Neural crest cell (in vitro differentiated cells): ENCODE data around the gene CDHR2. TPM values are rescaled to one million over a fixed set of nuclear protein-coding genes. Genes with fewer than 3 reads are reported as not detected.

Experiments used
- DNase-seq: peaks from one replicate; pipeline ENCODE4 v3.0.0; 2021; ENCODE audit warnings: low read depth, mixed read lengths, low spot score
- H3K27ac Mint-ChIP-seq: one replicate; pipeline ENCODE4 v1.8.0; 2021; ENCODE audit warnings: mild to moderate bottlenecking, mixed read lengths; ENCODE audit not compliant: unreplicated experiment
- H3K27me3 Mint-ChIP-seq: 2 replicates; pipeline ENCODE4 v1.8.0; 2021; ENCODE audit warnings: low read depth, mild to moderate bottlenecking, mixed read lengths
- H3K36me3 Mint-ChIP-seq: 2 replicates; pipeline ENCODE4 v1.8.0; 2021; ENCODE audit warnings: low read depth, mild to moderate bottlenecking, mixed read lengths
- H3K4me1 Mint-ChIP-seq: 2 replicates; pipeline ENCODE4 v1.8.0; 2021; ENCODE audit warnings: mixed read lengths
- H3K4me3 Mint-ChIP-seq: one replicate; pipeline ENCODE4 v1.8.0; 2021; ENCODE audit warnings: mild to moderate bottlenecking, mixed read lengths
- H3K9me3 Mint-ChIP-seq: 2 replicates; pipeline ENCODE4 v1.8.0; 2021; ENCODE audit warnings: mixed read lengths
- long read RNA-seq: library from polyadenylated mRNA; unstranded; transcript quantifications from one replicate; pipeline ENCODE4 v2.0.0, GENCODE V29; 2020
- total RNA-seq: library from RNA; stranded (reverse); gene quantifications from 2 replicates; pipeline ENCODE4 v1.2.1, GENCODE V29; 2021
- TF ChIP-seq, protein P1 (sequence below): fragments of 200-600 bp; sonication (generic); conservative IDR thresholded peaks from 2 replicates; pipeline ENCODE4 v1.5.0; 2021; ENCODE audit warnings: antibody characterized with exemption, mild to moderate bottlenecking

The CDHR2 gene, protein sequence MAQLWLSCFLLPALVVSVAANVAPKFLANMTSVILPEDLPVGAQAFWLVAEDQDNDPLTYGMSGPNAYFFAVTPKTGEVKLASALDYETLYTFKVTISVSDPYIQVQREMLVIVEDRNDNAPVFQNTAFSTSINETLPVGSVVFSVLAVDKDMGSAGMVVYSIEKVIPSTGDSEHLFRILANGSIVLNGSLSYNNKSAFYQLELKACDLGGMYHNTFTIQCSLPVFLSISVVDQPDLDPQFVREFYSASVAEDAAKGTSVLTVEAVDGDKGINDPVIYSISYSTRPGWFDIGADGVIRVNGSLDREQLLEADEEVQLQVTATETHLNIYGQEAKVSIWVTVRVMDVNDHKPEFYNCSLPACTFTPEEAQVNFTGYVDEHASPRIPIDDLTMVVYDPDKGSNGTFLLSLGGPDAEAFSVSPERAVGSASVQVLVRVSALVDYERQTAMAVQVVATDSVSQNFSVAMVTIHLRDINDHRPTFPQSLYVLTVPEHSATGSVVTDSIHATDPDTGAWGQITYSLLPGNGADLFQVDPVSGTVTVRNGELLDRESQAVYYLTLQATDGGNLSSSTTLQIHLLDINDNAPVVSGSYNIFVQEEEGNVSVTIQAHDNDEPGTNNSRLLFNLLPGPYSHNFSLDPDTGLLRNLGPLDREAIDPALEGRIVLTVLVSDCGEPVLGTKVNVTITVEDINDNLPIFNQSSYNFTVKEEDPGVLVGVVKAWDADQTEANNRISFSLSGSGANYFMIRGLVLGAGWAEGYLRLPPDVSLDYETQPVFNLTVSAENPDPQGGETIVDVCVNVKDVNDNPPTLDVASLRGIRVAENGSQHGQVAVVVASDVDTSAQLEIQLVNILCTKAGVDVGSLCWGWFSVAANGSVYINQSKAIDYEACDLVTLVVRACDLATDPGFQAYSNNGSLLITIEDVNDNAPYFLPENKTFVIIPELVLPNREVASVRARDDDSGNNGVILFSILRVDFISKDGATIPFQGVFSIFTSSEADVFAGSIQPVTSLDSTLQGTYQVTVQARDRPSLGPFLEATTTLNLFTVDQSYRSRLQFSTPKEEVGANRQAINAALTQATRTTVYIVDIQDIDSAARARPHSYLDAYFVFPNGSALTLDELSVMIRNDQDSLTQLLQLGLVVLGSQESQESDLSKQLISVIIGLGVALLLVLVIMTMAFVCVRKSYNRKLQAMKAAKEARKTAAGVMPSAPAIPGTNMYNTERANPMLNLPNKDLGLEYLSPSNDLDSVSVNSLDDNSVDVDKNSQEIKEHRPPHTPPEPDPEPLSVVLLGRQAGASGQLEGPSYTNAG (N-terminal part only)
- not detected in 2 replicates for total RNA-seq
- long read RNA-seq = 0 reads

DNA sequence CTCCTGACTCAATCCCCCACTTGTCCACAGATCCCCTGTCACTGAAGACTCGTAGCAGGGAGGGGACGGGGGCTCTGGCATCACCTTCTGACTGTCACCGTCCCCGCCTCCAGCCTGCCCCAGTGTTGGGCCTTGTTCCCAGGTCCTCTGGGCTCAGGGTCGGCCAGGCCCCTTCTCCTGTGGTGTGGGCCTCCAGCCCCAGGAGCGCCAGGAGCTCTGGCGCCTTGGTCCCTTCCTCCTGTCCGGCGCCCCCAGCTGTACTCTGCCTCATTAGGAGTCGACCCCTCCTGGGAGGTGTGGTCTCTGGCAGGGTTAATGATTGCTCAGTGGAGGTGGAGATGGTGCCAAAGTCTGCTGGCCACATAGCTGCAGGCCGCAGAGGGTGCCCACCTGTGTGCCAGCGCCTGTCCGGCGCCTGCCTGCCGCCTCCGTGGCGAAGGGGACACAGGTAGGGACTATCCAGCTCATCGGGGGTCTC, at the start of gene CDHR2:
TSS of gene CDHR2 (plus strand) at position 376 of the 478 bp plus-strand sequence. CDS start 16,011 bp downstream, outside the sequence.
- Mint-ChIP-seq H3K36me3 (no peaks in the 10 kb centered on the region), H3K4me3 (no peak within 1 kb of the TSS), H3K4me1 (peaks cover 7% of the 10 kb centered on the region), H3K27ac (no peak within 1 kb of the TSS), H3K9me3 (no peaks in the 10 kb centered on the region), H3K27me3 (peaks cover 30% of the 10 kb centered on the region)
- no peak for DNase-seq
- TF ChIP-seq, protein P1, sequence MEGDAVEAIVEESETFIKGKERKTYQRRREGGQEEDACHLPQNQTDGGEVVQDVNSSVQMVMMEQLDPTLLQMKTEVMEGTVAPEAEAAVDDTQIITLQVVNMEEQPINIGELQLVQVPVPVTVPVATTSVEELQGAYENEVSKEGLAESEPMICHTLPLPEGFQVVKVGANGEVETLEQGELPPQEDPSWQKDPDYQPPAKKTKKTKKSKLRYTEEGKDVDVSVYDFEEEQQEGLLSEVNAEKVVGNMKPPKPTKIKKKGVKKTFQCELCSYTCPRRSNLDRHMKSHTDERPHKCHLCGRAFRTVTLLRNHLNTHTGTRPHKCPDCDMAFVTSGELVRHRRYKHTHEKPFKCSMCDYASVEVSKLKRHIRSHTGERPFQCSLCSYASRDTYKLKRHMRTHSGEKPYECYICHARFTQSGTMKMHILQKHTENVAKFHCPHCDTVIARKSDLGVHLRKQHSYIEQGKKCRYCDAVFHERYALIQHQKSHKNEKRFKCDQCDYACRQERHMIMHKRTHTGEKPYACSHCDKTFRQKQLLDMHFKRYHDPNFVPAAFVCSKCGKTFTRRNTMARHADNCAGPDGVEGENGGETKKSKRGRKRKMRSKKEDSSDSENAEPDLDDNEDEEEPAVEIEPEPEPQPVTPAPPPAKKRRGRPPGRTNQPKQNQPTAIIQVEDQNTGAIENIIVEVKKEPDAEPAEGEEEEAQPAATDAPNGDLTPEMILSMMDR = no peak

DNA sequence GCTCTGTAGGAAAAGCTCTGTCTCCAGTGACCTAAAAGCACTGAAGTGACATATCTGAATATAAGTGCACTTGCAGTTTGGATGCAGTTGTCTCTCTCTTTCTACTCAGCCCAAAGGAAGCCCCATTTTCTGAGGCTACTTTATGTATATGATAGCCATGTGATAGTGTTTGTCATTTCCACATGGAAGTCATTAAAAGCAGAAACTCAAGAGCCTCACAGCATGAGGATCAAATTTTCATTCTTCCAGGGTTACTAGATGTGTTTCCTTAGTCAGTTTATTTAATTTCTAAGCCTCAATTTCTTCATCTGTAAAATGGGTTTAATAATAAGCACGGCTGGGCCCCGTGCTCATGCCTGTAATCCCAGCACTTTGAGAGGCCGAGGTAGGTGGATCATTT, 48.6 kb upstream of the CDHR2 start:
- TF ChIP-seq, protein P1 = no peak
- Mint-ChIP-seq H3K36me3 (peaks cover 16% of the 10 kb centered on the region), H3K9me3 (no peaks in the 10 kb centered on the region), H3K27me3 (no peaks in the 10 kb centered on the region), H3K27ac (no peak overlapping the region), H3K4me1 (no peaks in the 10 kb centered on the region), H3K4me3 (no peak overlapping the region)
- no peak for DNase-seq

DNA sequence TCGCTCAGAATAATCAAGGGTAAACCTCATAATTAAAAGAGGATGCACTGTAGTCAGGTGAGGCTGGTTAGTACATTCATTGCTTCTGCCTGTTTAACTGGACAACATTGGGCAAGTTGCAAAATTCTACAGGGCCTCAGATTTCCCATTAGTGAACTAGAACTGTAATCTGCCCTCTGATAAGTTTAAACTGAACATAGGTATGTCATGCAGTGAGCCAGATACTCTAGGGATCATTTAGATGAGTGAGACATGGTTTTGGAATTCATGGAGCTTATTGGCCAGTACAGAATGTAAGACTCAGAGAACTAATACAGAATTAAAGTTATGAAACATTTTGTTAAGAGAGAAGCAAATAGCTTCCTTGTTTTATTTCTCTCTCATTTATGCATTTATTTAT, 47.8 kb upstream of the CDHR2 start:
- no peak overlapping the region for H3K27ac Mint-ChIP-seq
- H3K9me3 Mint-ChIP-seq = no peaks in the 10 kb centered on the region
- DNase-seq = no peak
- no peaks in the 10 kb centered on the region for H3K27me3 Mint-ChIP-seq
- H3K4me1 Mint-ChIP-seq = no peaks in the 10 kb centered on the region
- H3K36me3 Mint-ChIP-seq = peaks cover 20% of the 10 kb centered on the region
- TF ChIP-seq, protein P1 = no peak
- H3K4me3 Mint-ChIP-seq = no peak overlapping the region

DNA sequence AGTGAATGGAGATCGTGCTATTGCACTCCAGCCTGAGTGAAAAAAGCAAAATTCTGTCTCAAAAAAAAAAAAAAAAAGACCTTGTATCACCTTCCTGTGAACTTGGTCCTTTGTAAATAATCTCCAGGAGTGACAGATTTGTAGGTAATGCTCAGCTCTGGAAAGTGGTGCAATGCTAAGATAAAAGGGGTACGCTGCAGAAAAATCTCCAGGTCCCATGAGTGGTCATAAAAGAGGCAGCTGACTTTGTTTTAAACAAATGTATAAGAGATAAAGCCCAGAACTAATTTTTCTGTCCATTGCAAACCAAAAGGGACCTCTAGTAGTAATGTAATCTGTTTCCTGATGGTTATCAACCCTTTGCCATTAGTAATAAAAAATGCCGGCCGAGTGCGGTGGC, 45.6 kb upstream of the CDHR2 start:
- H3K27ac Mint-ChIP-seq = no peak overlapping the region
- H3K36me3 Mint-ChIP-seq = peaks cover 26% of the 10 kb centered on the region
- no peaks in the 10 kb centered on the region for H3K4me1 Mint-ChIP-seq
- no peak for DNase-seq
- no peaks in the 10 kb centered on the region for H3K9me3 Mint-ChIP-seq
- no peaks in the 10 kb centered on the region for H3K27me3 Mint-ChIP-seq
- no peak overlapping the region for H3K4me3 Mint-ChIP-seq
- TF ChIP-seq, protein P1 = no peak

DNA sequence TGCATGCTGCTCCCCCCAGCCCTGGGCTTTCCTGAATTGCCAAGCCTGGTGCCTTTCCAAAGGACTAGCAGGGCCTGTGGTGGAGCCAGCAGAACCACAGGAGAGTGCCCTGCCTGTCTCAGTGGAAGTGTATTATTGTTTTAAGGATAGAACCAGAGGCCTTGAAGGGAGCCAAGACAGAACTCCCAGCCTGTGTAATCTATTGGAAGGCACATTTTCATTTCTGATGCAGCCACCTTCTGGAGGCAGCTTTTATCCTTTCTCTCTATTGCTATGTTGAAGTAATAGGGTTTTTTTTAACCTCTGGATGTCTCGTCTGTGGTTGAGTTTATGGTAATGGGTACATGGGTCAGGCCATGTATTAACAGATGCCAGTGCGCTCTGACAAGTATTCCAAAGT, 41.2 kb upstream of the CDHR2 start:
- Mint-ChIP-seq H3K27me3 (no peaks in the 10 kb centered on the region), H3K9me3 (no peaks in the 10 kb centered on the region), H3K4me3 (no peak overlapping the region), H3K4me1 (no peaks in the 10 kb centered on the region), H3K36me3 (peaks cover 29% of the 10 kb centered on the region), H3K27ac (no peak overlapping the region)
- DNase-seq = no peak
- TF ChIP-seq, protein P1 = no peak
